Endothelial cell of umbilical vein (primary cell): Measurements from ENCODE around the gene ADAMTS12. TPM values are rescaled to one million over a fixed set of nuclear protein-coding genes. Genes with fewer than 3 reads are reported as not detected.

ENCODE experiments used
- BruUV-seq: library from RNA; stranded (reverse); fragments of 400-500 nt; replicated peaks from 2 replicates; lab custom pipeline; 2021; lab: Mats Ljungman, UMichigan
- CTCF ChIA-PET: fragments of 300-600, 350-600 bp; sonication (Branson Sonifier 250); formaldehyde crosslinking; loops from one replicate; lab custom pipeline; 2021; ENCODE audit warnings: antibody characterized with exemption, inconsistent platforms; lab: Charles Lee
- POLR2A ChIA-PET: fragments of 300-600, 350-600 bp; sonication (Branson Sonifier 250); formaldehyde crosslinking; loops from one replicate; lab custom pipeline; 2021; ENCODE audit warnings: antibody characterized with exemption, inconsistent platforms; lab: Charles Lee
- DNase-seq: peaks from one replicate; pipeline ENCODE4 v3.0.0-alpha.2; 2011; ENCODE audit warnings: low read depth, low spot score
- FAIRE-seq: peaks from 2 replicates; lab custom pipeline; 2011; peaks lifted over from hg19 to GRCh38; lab: Jason Lieb, UNC
- H2AFZ ChIP-seq: 2 replicates; pipeline ENCODE4 v1.6.0; 2012; ENCODE audit warnings: low read depth, low read length, control low read depth, inconsistent platforms
- H3K27ac ChIP-seq: 2 replicates; pipeline ENCODE4 v1.5.1; 2011; ENCODE audit warnings: low read depth, mild to moderate bottlenecking, control low read depth, low read length, moderate library complexity; ENCODE audit not compliant: insufficient read depth
- H3K27me3 ChIP-seq, 2 experiments: 2 replicates each; pipeline versions ENCODE4 v1.6.0 to v1.6.1; 2011; ENCODE audit warnings: low read length in 2 of 2, mixed read lengths in 1 of 2; ENCODE audit not compliant: control insufficient read depth in 2 of 2, insufficient read depth in 2 of 2
- H3K36me3 ChIP-seq, 2 experiments: 2 replicates in 1 of 2; 3 replicates in 1 of 2; pipeline ENCODE4 v1.5.1; 2011; ENCODE audit warnings: low read length in 2 of 2, mild to moderate bottlenecking in 1 of 2, moderate library complexity in 1 of 2; ENCODE audit not compliant: control insufficient read depth in 2 of 2, insufficient read depth in 2 of 2; ENCODE audit errors: extremely low read depth in 1 of 2
- H3K4me1 ChIP-seq: 3 replicates; pipeline ENCODE4 v1.5.1; 2011; ENCODE audit warnings: mild to moderate bottlenecking, low read length; ENCODE audit not compliant: control insufficient read depth, insufficient read depth; ENCODE audit errors: extremely low read depth
- H3K4me2 ChIP-seq: 2 replicates; pipeline ENCODE4 v1.6.1; 2011; ENCODE audit warnings: low read length, control low read depth, mixed read lengths; ENCODE audit not compliant: insufficient read depth
- H3K4me3 ChIP-seq, 3 experiments: fragments of 200-600 bp in 1 of 3; sonication (generic), shearing (Covaris generic) in 1 of 3; replicated peaks in 1 of 3; 2 replicates each; pipeline ENCODE4 v1.5.1; 2011 to 2016; ENCODE audit warnings: control low read depth in 3 of 3, low read length in 3 of 3, mild to moderate bottlenecking in 2 of 3, inconsistent platforms in 1 of 3, low read depth in 1 of 3, moderate library complexity in 1 of 3; ENCODE audit not compliant: insufficient read depth in 1 of 3
- H3K79me2 ChIP-seq: 2 replicates; pipeline ENCODE4 v1.6.0; 2012; ENCODE audit warnings: low read length, inconsistent platforms; ENCODE audit not compliant: control insufficient read depth, insufficient read depth
- H3K9ac ChIP-seq: replicated peaks from 2 replicates; pipeline ENCODE3; 2011; ENCODE audit warnings: low read length, control low read depth; ENCODE audit not compliant: insufficient read depth; ENCODE audit errors: extremely low read depth
- H3K9me1 ChIP-seq: replicated peaks from 3 replicates; pipeline ENCODE4 v1.6.0; 2011; ENCODE audit warnings: mild to moderate bottlenecking, low read length; ENCODE audit not compliant: control insufficient read depth, insufficient read depth; ENCODE audit errors: extremely low read depth
- H3K9me3 ChIP-seq: replicated peaks from 2 replicates; pipeline ENCODE4 v1.5.1; 2012; ENCODE audit warnings: low read length, inconsistent platforms; ENCODE audit not compliant: control insufficient read depth, insufficient read depth
- H4K20me1 ChIP-seq: replicated peaks from 2 replicates; pipeline ENCODE3; 2011; ENCODE audit warnings: mild to moderate bottlenecking, low read length; ENCODE audit not compliant: control insufficient read depth, insufficient read depth; ENCODE audit errors: extremely low read depth
- CTCF ChIP-seq, 2 donors: IDR thresholded peaks; 1 replicate in 1 of 2; 2 replicates in 1 of 2; pipeline ENCODE4 v1.5.1; 2011; ENCODE audit warnings: low read length in 2 of 2, mild to moderate bottlenecking in 2 of 2, moderate library complexity in 2 of 2, control low read depth in 1 of 2, inconsistent platforms in 1 of 2, low read depth in 1 of 2; ENCODE audit not compliant: insufficient read depth in 1 of 2; ENCODE audit errors: extremely low read depth in 1 of 2
- FOS ChIP-seq: IDR thresholded peaks from 2 replicates; pipeline ENCODE4 v1.6.1; 2011; ENCODE audit warnings: mild to moderate bottlenecking, low read length, moderate library complexity, borderline replicate concordance; ENCODE audit not compliant: insufficient read depth
- GATA2 ChIP-seq: IDR thresholded peaks from 2 replicates; pipeline ENCODE4 v1.7.0; 2011; ENCODE audit warnings: low read depth, mild to moderate bottlenecking, moderate library complexity, mixed read lengths, low read length; ENCODE audit not compliant: insufficient read length, insufficient read depth
- POLR2AphosphoS5 ChIP-seq: IDR thresholded peaks from 2 replicates; pipeline ENCODE4 v1.6.1; 2012; ENCODE audit warnings: low read depth, mild to moderate bottlenecking, control low read depth, low read length, moderate library complexity; ENCODE audit not compliant: insufficient read depth
- dilution Hi-C: fragments of 300-500 bp; cut with MboI; formaldehyde crosslinking; loops from one replicate; pipeline ENCODE4 v1.15.0; 2019; ENCODE audit warnings: low sequenced_read_pairs; ENCODE audit not compliant: extremely low pct_ligation_motif_present
- intact Hi-C: fragments of 100-400 bp; cut with micrococcal nuclease; formaldehyde crosslinking; loops from one replicate; pipeline ENCODE4 v1.10.0; 2022
- polyA plus RNA-seq, 4 experiments: library from polyadenylated mRNA; depleted of rRNA in 3 of 4; stranded (reverse) in 3 of 4; unstranded in 1 of 4; fragments of >200 nt; gene quantifications; 2 replicates each; pipeline versions ENCODE4 v1.2.1 to v1.2.3, GENCODE V29; 2011 to 2012; ENCODE audit warnings: missing spikeins in 1 of 4
- total RNA-seq: library from RNA; stranded (reverse); gene quantifications from 2 replicates; pipeline ENCODE4 v1.2.3, GENCODE V29; 2021

Gene ADAMTS12
- total and polyA plus RNA-seq, 2 donors (not counting 3 experiments of a cell fraction or from before 2014, with no cell fraction given): 0.88 TPM; not detected in 1

GRCh38 chr5:33936004-33936380 lies 44.2 kb upstream of the ADAMTS12 start:
- H3K27ac ChIP-seq: no peak overlapping the region
- BruUV-seq: no TSS peak
- peaks cover 14% of the 10 kb centered on the region for H3K4me1 ChIP-seq
- peak overlapping the region; percentile 60 for H2AFZ ChIP-seq
- intact Hi-C loops (no loop called here), dilution Hi-C loops (no loop called here)
- CTCF ChIA-PET: interaction anchor here (1.3 to 6.0 kb wide), 18 partner anchors 8 to 528 kb away, joined by 3 to 345 read pairs (median 8); partner anchors contain the start of genes AMACR and TARS1
- FAIRE-seq (no peak), DNase-seq (peak; percentile 46)
- no peaks in the 10 kb centered on the region for H3K36me3 ChIP-seq
- H3K9ac ChIP-seq: no peak overlapping the region
- peak overlapping the region; percentile 76 for H3K4me2 ChIP-seq
- no peaks in the 10 kb centered on the region for H3K79me2 ChIP-seq
- H3K27me3 ChIP-seq: peaks cover 40 to 49% of the 10 kb centered on the region in 2 experiments
- TF ChIP-seq GATA2 (no peak), CTCF (IDR thresholded peaks at IDR 0.05; ENCODE audit: extremely low read depth in 1 of 2, insufficient read depth in 1 of 2, low read depth in 1 of 2, low read length in 2 of 2) (peak in 1 of 2 donors; percentile 17)
- no peaks in the 10 kb centered on the region for H3K9me3 ChIP-seq
- POLR2A ChIA-PET: no interaction called here
- no peaks in the 10 kb centered on the region for H4K20me1 ChIP-seq
- H3K4me3 ChIP-seq: peak overlapping the region in 1 of 3 experiments; percentile 3
- H3K9me1 ChIP-seq: no peaks in the 10 kb centered on the region

GRCh38 chr5:33934176-33934575 lies 42.4 kb upstream of the ADAMTS12 start:
- H2AFZ ChIP-seq: no peak overlapping the region
- dilution Hi-C loops: no loop called here
- intact Hi-C loops: no loop called here
- H3K4me2 ChIP-seq: no peak overlapping the region
- no peaks in the 10 kb centered on the region for H3K9me1 ChIP-seq
- no TSS peak for BruUV-seq
- no peak overlapping the region for H3K9ac ChIP-seq
- no peak overlapping the region for H3K4me3 ChIP-seq
- H3K9me3 ChIP-seq: no peaks in the 10 kb centered on the region
- peak; percentile 29 for TF ChIP-seq FOS
- TF ChIP-seq POLR2AphosphoS5: no peak
- H3K36me3 ChIP-seq: no peaks in the 10 kb centered on the region
- no peaks in the 10 kb centered on the region for H3K79me2 ChIP-seq
- peaks cover 30 to 31% of the 10 kb centered on the region in 2 experiments for H3K27me3 ChIP-seq
- H4K20me1 ChIP-seq: no peaks in the 10 kb centered on the region
- FAIRE-seq: peak; percentile 21
- ChIA-PET CTCF (interaction anchor here (0.9 to 6.0 kb wide), 25 partner anchors 9 to 501 kb away, joined by 3 to 345 read pairs (median 5); partner anchors contain the start of gene TARS1), POLR2A (no interaction called here)
- DNase-seq: no peak
- no peak overlapping the region for H3K27ac ChIP-seq
- peaks cover 14% of the 10 kb centered on the region for H3K4me1 ChIP-seq
